ENCODE data around the gene MAGI1. TPM values are rescaled to one million over a fixed set of nuclear protein-coding genes. Genes with fewer than 3 reads are reported as not detected.

MAGI1 gene
- total and polyA plus RNA-seq, 12 donors, result 5.7 to 58.2 (median 37.7) TPM

DNA sequence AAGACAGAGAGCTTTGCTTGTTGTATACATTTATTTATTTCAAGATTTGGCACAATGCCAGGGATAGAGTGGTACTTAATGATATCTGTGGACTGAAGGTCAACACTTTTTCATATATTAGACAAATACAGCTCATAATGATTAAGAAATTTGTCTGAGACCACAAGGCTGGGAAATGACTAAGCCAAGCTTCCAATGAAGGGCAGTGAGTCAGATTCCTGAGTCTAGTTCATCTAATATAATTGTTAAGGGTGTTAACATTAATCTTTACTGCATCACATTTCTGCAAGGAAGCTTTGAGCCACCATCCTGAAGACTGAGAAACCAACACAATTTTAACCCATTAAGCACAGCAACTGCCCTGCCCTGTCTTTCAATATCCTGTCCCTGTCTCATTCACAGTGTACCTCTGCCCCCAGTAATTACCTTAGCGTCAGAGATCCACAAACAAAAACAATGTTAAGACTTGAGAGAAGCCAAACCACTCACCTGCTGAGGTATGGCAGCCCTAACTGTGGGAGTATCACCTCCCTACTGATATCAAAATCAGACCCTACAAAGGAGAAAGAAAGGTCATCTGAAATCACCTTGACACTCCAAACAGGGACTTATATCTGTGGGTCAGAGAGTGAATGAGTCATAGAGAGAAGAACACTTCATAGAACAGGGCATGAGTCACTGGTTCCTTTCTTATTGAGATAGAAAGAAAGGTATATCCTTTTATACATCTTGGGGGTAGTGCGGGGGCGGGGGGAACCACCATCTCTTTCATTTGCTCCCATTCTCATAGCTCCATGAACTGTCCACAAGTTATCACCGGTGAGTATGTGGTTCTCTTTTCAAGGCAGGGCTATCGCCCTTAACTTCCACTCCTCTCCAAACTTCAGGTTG, 74.7 kb downstream of the MAGI1 start:
- no peak overlapping the region for H3K4me3 ChIP-seq
- ATAC-seq (peak in 4 of 8 donors; percentile 35 to 66 (median 48)), DNase-seq (no peak)
- H3K27me3 ChIP-seq, result no peaks in the 10 kb centered on the region
- no peaks in the 10 kb centered on the region for H3K36me3 ChIP-seq
- no peak for TF ChIP-seq CTCF (IDR thresholded peaks at IDR 0.05)
- H3K9me3 ChIP-seq, result no peaks in the 10 kb centered on the region
- 90 to 91% methylated on average over 5 of the region's 5 CpGs for WGBS, 2 donors
- H3K4me1 ChIP-seq, result peaks cover 5 to 78% (median 41%) of the 10 kb centered on the region in 9 donors
- intact Hi-C loops (cut with DNase I), result loop anchor here in 1 of 10 donors (10.0 kb wide), 1 partner anchor 71 kb away; the partner anchor contains the start of gene MAGI1
- H3K27ac ChIP-seq, result peak overlapping the region in 4 of 10 donors; percentile 1 to 65 (median 48)

DNA sequence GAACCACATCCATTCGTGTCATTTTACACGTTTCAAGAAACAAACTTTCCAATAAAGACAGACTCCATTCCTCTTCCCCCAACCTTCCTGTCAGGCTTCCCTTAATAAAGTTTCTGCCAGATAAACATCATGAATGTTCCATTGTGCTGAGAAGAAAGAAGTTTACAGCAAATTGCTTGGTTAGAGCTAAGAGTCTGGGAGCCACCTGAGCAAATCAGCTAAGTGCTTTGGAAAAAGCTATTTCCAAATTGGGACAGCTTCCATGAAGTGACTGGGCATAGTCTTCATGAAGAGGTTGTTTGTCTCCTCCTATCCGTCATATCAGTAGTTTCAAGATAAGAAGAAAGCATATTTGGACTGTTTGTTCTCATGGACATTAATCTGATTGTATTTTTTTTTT, 77.0 kb downstream of the MAGI1 start:
- DNase-seq, result no peak
- 29 to 31% methylated on average over 3 of the region's 3 CpGs for WGBS, 2 donors
- H3K4me1 ChIP-seq, result peaks cover 5 to 68% (median 39%) of the 10 kb centered on the region in 9 donors
- no peaks in the 10 kb centered on the region for H3K9me3 ChIP-seq
- H3K27me3 ChIP-seq, result no peaks in the 10 kb centered on the region
- H3K27ac ChIP-seq, result peak overlapping the region in 7 of 10 donors; percentile 9 to 61 (median 22)
- H3K4me3 ChIP-seq, result no peak overlapping the region
- peak in 7 of 8 donors; percentile 17 to 58 (median 46) for ATAC-seq
- no peaks in the 10 kb centered on the region for H3K36me3 ChIP-seq
- TF ChIP-seq CTCF (IDR thresholded peaks at IDR 0.05), result no peak
- intact Hi-C loops (cut with DNase I), result loop anchor here in 1 of 10 donors (10.0 kb wide), 1 partner anchor 73 kb away; the partner anchor contains the start of gene MAGI1

GRCh38 chr3:65961128-65961527, 77.6 kb downstream of the MAGI1 start:
- DNase-seq (no peak), ATAC-seq (peak in 2 of 8 donors; percentile 20 to 25)
- intact Hi-C loops (cut with DNase I), result loop anchor here in 1 of 10 donors (10.0 kb wide), 1 partner anchor 74 kb away; the partner anchor contains the start of gene MAGI1
- H3K4me1 ChIP-seq, result peaks cover 5 to 68% (median 39%) of the 10 kb centered on the region in 9 donors
- WGBS, 2 donors, result 59 to 65% methylated on average over 2 of the region's 2 CpGs
- H3K27ac ChIP-seq, result peak overlapping the region in 7 of 10 donors; percentile 9 to 61 (median 25)
- H3K36me3 ChIP-seq, result no peaks in the 10 kb centered on the region
- TF ChIP-seq CTCF (IDR thresholded peaks at IDR 0.05), result no peak
- H3K9me3 ChIP-seq, result no peaks in the 10 kb centered on the region
- H3K27me3 ChIP-seq, result no peaks in the 10 kb centered on the region
- H3K4me3 ChIP-seq, result no peak overlapping the region

GRCh38 chr3:65960087-65960486, 78.6 kb downstream of the MAGI1 start:
- H3K4me1 ChIP-seq, result peaks cover 5 to 72% (median 39%) of the 10 kb centered on the region in 9 donors
- WGBS, 2 donors, result 48 to 56% methylated on average over 6 of the region's 6 CpGs
- no peaks in the 10 kb centered on the region for H3K27me3 ChIP-seq
- intact Hi-C loops (cut with DNase I), result loop anchor here in 1 of 10 donors (10.0 kb wide), 1 partner anchor 75 kb away; the partner anchor contains the start of gene MAGI1
- TF ChIP-seq CTCF (IDR thresholded peaks at IDR 0.05), result no peak
- H3K9me3 ChIP-seq, result no peaks in the 10 kb centered on the region
- H3K36me3 ChIP-seq, result no peaks in the 10 kb centered on the region
- ATAC-seq, result peak in 2 of 8 donors; percentile 10 to 46
- H3K27ac ChIP-seq, result peak overlapping the region in 7 of 10 donors; percentile 9 to 61 (median 22)
- DNase-seq, result no peak
- no peak overlapping the region for H3K4me3 ChIP-seq
